ENCODE data around the gene WASHC3. TPM values are rescaled to one million over a fixed set of nuclear protein-coding genes. Genes with fewer than 3 reads are reported as not detected.

Gene WASHC3
- total RNA-seq, 3 donors from 2014 or later: 68.1 to 99.9 (median 74.1) TPM

DNA sequence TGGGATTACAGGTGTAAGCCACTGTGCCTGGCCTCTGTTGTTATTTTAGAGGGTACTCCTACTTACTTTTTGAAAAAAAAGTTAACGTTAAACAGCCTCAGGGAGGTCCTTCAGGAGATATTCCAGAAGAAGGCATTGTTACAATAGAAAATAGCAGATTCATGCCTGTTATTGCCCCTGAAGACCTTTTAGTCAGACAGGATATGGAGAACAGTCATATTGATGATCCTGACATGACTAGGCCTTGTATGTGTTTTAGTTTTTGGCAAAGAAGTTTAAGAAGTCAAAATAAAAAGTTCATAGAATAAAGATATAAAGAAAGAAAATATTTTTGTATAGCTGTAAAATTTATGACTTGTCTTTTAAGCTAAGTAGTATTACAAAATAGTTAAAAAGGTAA, 45.3 kb downstream of the WASHC3 start:
- intact Hi-C loops (cut with DNase I; ENCODE audit: low total_unique reads): no loop called here
- H3K36me3 ChIP-seq: no peaks in the 10 kb centered on the region

GRCh38 chr12:102010265-102010994, 51.4 kb downstream of the WASHC3 start:
- H3K36me3 ChIP-seq: no peaks in the 10 kb centered on the region
- no peaks in the 10 kb centered on the region for H3K4me1 ChIP-seq
- no peaks in the 10 kb centered on the region for H3K27me3 ChIP-seq
- no peak for DNase-seq (ENCODE audit: low spot score in 2 of 2)
- intact Hi-C loops (cut with DNase I; ENCODE audit: low total_unique reads): no loop called here
- no peak overlapping the region for H3K4me3 ChIP-seq
- H3K9me3 ChIP-seq: no peaks in the 10 kb centered on the region
- TF ChIP-seq POLR2AphosphoS5 (IDR thresholded peaks at IDR 0.05) (no peak), POLR2A (IDR thresholded peaks at IDR 0.05) (no peak), CTCF (IDR thresholded peaks at IDR 0.05) (no peak)
- H3K27ac ChIP-seq: no peak overlapping the region

More for the DNA sequence above, 45.3 kb downstream of the WASHC3 start:
- no peaks in the 10 kb centered on the region for H3K27me3 ChIP-seq
- TF ChIP-seq CTCF (IDR thresholded peaks at IDR 0.05): no peak
- TF ChIP-seq POLR2AphosphoS5 (IDR thresholded peaks at IDR 0.05): no peak
- H3K9me3 ChIP-seq: no peaks in the 10 kb centered on the region
- no peaks in the 10 kb centered on the region for H3K4me1 ChIP-seq
- no peak for DNase-seq (ENCODE audit: low spot score in 2 of 2)
- no peak overlapping the region for H3K4me3 ChIP-seq
- no peak overlapping the region for H3K27ac ChIP-seq

DNA sequence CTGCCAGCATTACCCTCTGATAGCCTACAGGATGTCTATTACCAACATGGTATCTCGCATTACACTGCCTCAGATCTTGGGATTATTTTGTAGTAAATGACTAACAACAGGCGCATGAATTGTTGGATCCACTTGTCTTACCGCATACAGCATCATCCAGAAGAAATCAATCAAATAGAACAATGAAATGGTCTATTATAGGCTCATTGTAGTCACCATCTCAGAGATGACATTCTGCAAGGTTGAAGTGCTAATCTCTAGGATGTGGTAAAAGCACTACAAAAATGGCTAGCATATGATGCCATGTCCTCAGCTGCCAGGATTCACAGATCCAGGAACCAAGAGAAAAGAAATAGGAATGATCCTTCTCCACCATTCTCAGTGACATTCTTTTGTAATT, 52.0 kb downstream of the WASHC3 start:
- no peak overlapping the region for H3K27ac ChIP-seq
- H3K27me3 ChIP-seq: no peaks in the 10 kb centered on the region
- TF ChIP-seq POLR2AphosphoS5 (IDR thresholded peaks at IDR 0.05): no peak
- no peak for TF ChIP-seq POLR2A (IDR thresholded peaks at IDR 0.05)
- TF ChIP-seq CTCF (IDR thresholded peaks at IDR 0.05): no peak
- no peaks in the 10 kb centered on the region for H3K36me3 ChIP-seq
- H3K9me3 ChIP-seq: no peaks in the 10 kb centered on the region
- DNase-seq (ENCODE audit: low spot score in 2 of 2): no peak
- intact Hi-C loops (cut with DNase I; ENCODE audit: low total_unique reads): no loop called here
- no peaks in the 10 kb centered on the region for H3K4me1 ChIP-seq
- H3K4me3 ChIP-seq: no peak overlapping the region

DNA sequence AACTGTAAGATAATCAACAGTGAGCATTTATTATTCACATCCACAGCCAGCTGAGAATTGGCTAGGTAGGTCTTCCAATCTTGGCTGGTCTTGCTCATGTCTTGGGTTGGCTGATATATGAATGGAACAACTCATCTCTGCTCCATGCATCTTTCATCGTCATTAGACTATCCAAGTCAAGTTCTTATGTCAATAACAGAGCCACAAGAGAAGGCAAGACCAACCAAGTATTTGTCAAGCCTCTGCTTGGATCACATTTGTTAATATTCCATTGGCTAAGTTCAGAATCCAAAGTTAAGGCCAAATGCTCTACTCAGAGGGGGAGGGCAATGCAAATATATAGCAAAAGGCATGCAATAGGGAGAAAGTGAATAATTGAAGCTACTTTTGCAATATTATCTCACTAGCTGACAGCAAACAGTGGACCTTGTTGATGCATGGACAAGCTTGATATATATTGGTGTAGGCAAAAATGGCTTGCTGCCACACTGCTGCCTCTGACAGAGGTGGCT, 53.1 kb downstream of the WASHC3 start:
- Histone ChIP-seq H3K9me3 (no peaks in the 10 kb centered on the region), H3K27me3 (no peaks in the 10 kb centered on the region), H3K4me1 (no peaks in the 10 kb centered on the region), H3K4me3 (no peak overlapping the region), H3K27ac (no peak overlapping the region), H3K36me3 (no peaks in the 10 kb centered on the region)
- DNase-seq (ENCODE audit: low spot score in 2 of 2): no peak
- TF ChIP-seq POLR2AphosphoS5 (IDR thresholded peaks at IDR 0.05) (no peak), CTCF (IDR thresholded peaks at IDR 0.05) (no peak), POLR2A (IDR thresholded peaks at IDR 0.05) (no peak)
- intact Hi-C loops (cut with DNase I; ENCODE audit: low total_unique reads): no loop called here

- H3K4me1 ChIP-seq: no peaks in the 10 kb centered on the region
- intact Hi-C loops (cut with DNase I; ENCODE audit: low total_unique reads): no loop called here
- DNase-seq (ENCODE audit: low spot score in 2 of 2): no peak
- H3K4me3 ChIP-seq: no peak overlapping the region
- no peak for TF ChIP-seq CTCF (IDR thresholded peaks at IDR 0.05)
- no peak for TF ChIP-seq POLR2AphosphoS5 (IDR thresholded peaks at IDR 0.05)
- TF ChIP-seq POLR2A (IDR thresholded peaks at IDR 0.05): no peak
- no peaks in the 10 kb centered on the region for H3K27me3 ChIP-seq
- H3K27ac ChIP-seq: no peak overlapping the region
- H3K9me3 ChIP-seq: no peaks in the 10 kb centered on the region
- H3K36me3 ChIP-seq: no peaks in the 10 kb centered on the region
These were observed 56.5 kb downstream of the WASHC3 start for GRCh38 chr12:102005256-102005655.

Data from breast epithelium (tissue), 4 donors.